HG03457 (cell line): ENCODE measurements around the gene THSD4.

Experiments
- ATAC-seq: cut with Tn5 transposase; IDR thresholded peaks from one replicate; pipeline ENCODE4 v1.9.1; 2021; ENCODE audit warnings: moderate number of reproducible peaks; ENCODE audit not compliant: unreplicated experiment

Gene THSD4

GRCh38 chr15:71830981-71831380 lies 715.7 kb downstream of the THSD4 start:
- no peak for ATAC-seq
